ENCODE data around the gene DPF3. TPM values are rescaled to one million over a fixed set of nuclear protein-coding genes. Genes with fewer than 3 reads are reported as not detected.

The DPF3 gene
- total and polyA plus RNA-seq, 2 donors (not counting 1 experiment from before 2014, with no cell fraction given), result 7.6 to 13.7 TPM

- DNase-seq (ENCODE audit: low read depth in 2 of 2), result no peak
- Histone ChIP-seq H3K4me3 (replicated peaks in 1 of 4; ENCODE audit: control extremely low read depth in 1 of 4, insufficient read depth in 1 of 4, low read depth in 3 of 4, low read length in 4 of 4) (no peak overlapping the region), H3K9ac (ENCODE audit: insufficient read depth, low read length) (no peak overlapping the region), H4K20me1 (ENCODE audit: control insufficient read depth, extremely low read depth, insufficient read depth, low read length) (no peaks in the 10 kb centered on the region), H2AFZ (ENCODE audit: low read length) (no peak overlapping the region), H3K4me2 (ENCODE audit: extremely low read depth, insufficient read depth, low read length) (no peak overlapping the region), H3K27ac (ENCODE audit: insufficient read depth, low read length) (no peak overlapping the region), H3K27me3 (ENCODE audit: control insufficient read depth, insufficient read depth, low read length) (no peaks in the 10 kb centered on the region), H3K79me2 (ENCODE audit: control insufficient read depth, insufficient read depth, low read length) (no peaks in the 10 kb centered on the region), H3K9me3 (ENCODE audit: control insufficient read depth, insufficient read depth, low read depth, low read length) (no peaks in the 10 kb centered on the region), H3K4me1 (ENCODE audit: control insufficient read depth, extremely low read depth, insufficient read depth, low read length) (peaks cover 2% of the 10 kb centered on the region), H3K36me3 (ENCODE audit: control insufficient read depth, insufficient read depth, low read length) (no peaks in the 10 kb centered on the region)
- TF ChIP-seq EZH2 (IDR thresholded peaks at IDR 0.05; ENCODE audit: low read length, missing control alignments) (no peak), CTCF (conservative IDR thresholded peaks at IDR 0.05 in 1 of 2, IDR thresholded peaks at IDR 0.05 in 1 of 2; ENCODE audit: low read depth in 1 of 2, low read length in 2 of 2) (no peak)
Measured at GRCh38 chr14:72629534-72629933, 264.4 kb downstream of the DPF3 start.

DNA sequence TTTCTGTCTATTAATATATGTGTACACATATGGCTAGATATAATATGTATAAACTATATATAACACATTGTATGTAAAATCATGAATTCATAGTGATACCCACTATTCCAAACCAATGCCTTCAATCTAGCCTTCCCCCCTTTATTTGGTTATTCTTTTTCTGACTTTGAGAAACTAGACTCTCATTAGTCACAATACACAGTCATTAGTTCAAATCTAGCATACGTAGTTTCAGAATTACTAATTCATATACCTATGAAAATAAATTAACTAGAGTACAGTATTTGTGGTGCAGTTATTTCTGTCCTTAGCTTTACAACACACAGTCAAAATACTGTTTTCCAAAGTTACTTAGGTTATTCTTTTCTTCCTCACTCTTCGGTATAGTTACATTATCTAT is 268.2 kb downstream of the DPF3 start:
- Histone ChIP-seq H3K27ac (ENCODE audit: insufficient read depth, low read length) (no peak overlapping the region), H2AFZ (ENCODE audit: low read length) (no peak overlapping the region), H3K9me3 (ENCODE audit: control insufficient read depth, insufficient read depth, low read depth, low read length) (no peaks in the 10 kb centered on the region), H3K4me3 (replicated peaks in 1 of 4; ENCODE audit: control extremely low read depth in 1 of 4, insufficient read depth in 1 of 4, low read depth in 3 of 4, low read length in 4 of 4) (no peak overlapping the region), H3K4me2 (ENCODE audit: extremely low read depth, insufficient read depth, low read length) (no peak overlapping the region), H3K36me3 (ENCODE audit: control insufficient read depth, insufficient read depth, low read length) (no peaks in the 10 kb centered on the region), H3K9ac (ENCODE audit: insufficient read depth, low read length) (no peak overlapping the region), H3K4me1 (ENCODE audit: control insufficient read depth, extremely low read depth, insufficient read depth, low read length) (no peaks in the 10 kb centered on the region), H3K79me2 (ENCODE audit: control insufficient read depth, insufficient read depth, low read length) (no peaks in the 10 kb centered on the region), H4K20me1 (ENCODE audit: control insufficient read depth, extremely low read depth, insufficient read depth, low read length) (no peaks in the 10 kb centered on the region), H3K27me3 (ENCODE audit: control insufficient read depth, insufficient read depth, low read length) (no peaks in the 10 kb centered on the region)
- TF ChIP-seq EZH2 (IDR thresholded peaks at IDR 0.05; ENCODE audit: low read length, missing control alignments) (no peak), CTCF (conservative IDR thresholded peaks at IDR 0.05 in 1 of 2, IDR thresholded peaks at IDR 0.05 in 1 of 2; ENCODE audit: low read depth in 1 of 2, low read length in 2 of 2) (no peak)
- DNase-seq (ENCODE audit: low read depth in 2 of 2), result no peak

- TF ChIP-seq EZH2 (IDR thresholded peaks at IDR 0.05; ENCODE audit: low read length, missing control alignments) (no peak), CTCF (conservative IDR thresholded peaks at IDR 0.05 in 1 of 2, IDR thresholded peaks at IDR 0.05 in 1 of 2; ENCODE audit: low read depth in 1 of 2, low read length in 2 of 2) (no peak)
- Histone ChIP-seq H3K9me3 (ENCODE audit: control insufficient read depth, insufficient read depth, low read depth, low read length) (no peaks in the 10 kb centered on the region), H3K27ac (ENCODE audit: insufficient read depth, low read length) (no peak overlapping the region), H2AFZ (ENCODE audit: low read length) (no peak overlapping the region), H3K4me3 (replicated peaks in 1 of 4; ENCODE audit: control extremely low read depth in 1 of 4, insufficient read depth in 1 of 4, low read depth in 3 of 4, low read length in 4 of 4) (no peak overlapping the region), H3K9ac (ENCODE audit: insufficient read depth, low read length) (no peak overlapping the region), H3K4me2 (ENCODE audit: extremely low read depth, insufficient read depth, low read length) (no peak overlapping the region), H3K4me1 (ENCODE audit: control insufficient read depth, extremely low read depth, insufficient read depth, low read length) (no peaks in the 10 kb centered on the region), H3K27me3 (ENCODE audit: control insufficient read depth, insufficient read depth, low read length) (no peaks in the 10 kb centered on the region), H4K20me1 (ENCODE audit: control insufficient read depth, extremely low read depth, insufficient read depth, low read length) (no peaks in the 10 kb centered on the region), H3K36me3 (ENCODE audit: control insufficient read depth, insufficient read depth, low read length) (no peaks in the 10 kb centered on the region), H3K79me2 (ENCODE audit: control insufficient read depth, insufficient read depth, low read length) (no peaks in the 10 kb centered on the region)
- DNase-seq (ENCODE audit: low read depth in 2 of 2), result no peak
Measured at GRCh38 chr14:72621387-72622065, 272.4 kb downstream of the DPF3 start.

All from fibroblast of lung (primary cell).